A673 (cell line): Measurements from ENCODE around the gene ZNF839.

Source experiments
- CTCF ChIP-seq: fragments of 300-800, 200-600 bp; sonication (generic); conservative IDR thresholded peaks from 2 replicates; pipeline ENCODE4 v1.5.1; 2017; ENCODE audit warnings: low read depth, mild to moderate bottlenecking, antibody characterized with exemption, low read length, moderate library complexity, mixed read lengths
- EZH2 ChIP-seq: fragments of 200-600 bp; sonication (generic); IDR thresholded peaks from 2 replicates; pipeline ENCODE4 v1.6.1; 2017; ENCODE audit warnings: borderline replicate concordance, low read depth, mild to moderate bottlenecking, mixed read lengths, antibody characterized with exemption, low read length; ENCODE audit not compliant: poor library complexity, severe bottlenecking

- TF ChIP-seq EZH2 = no peak
- TF ChIP-seq CTCF = no peak
Observed at GRCh38 chr14:102278631-102278935, 41.0 kb upstream of the ZNF839 start.
